Measurements from ENCODE around the gene ACTR6. TPM values are rescaled to one million over a fixed set of nuclear protein-coding genes. Genes with fewer than 3 reads are reported as not detected.
A peak's percentile ranks its signal among the peaks of the same experiment; 100 is the strongest.

The ACTR6 gene
- total and polyA plus RNA-seq, 9 of the 15 experiments (the other 6 are each of a cell fraction or from before 2014, with no cell fraction given), result 26.1 to 109 (median 70.9) TPM

GRCh38 chr12:100169345-100169744 lies 31.3 kb upstream of the ACTR6 start:
- Histone ChIP-seq H3K36me3 (ENCODE audit: control insufficient read depth, insufficient read depth, low read length) (no peaks in the 10 kb centered on the region), H3K9ac (ENCODE audit: insufficient read depth in 1 of 2, low read depth in 2 of 2, low read length in 2 of 2) (no peak overlapping the region), H3K79me2 (ENCODE audit: control insufficient read depth, insufficient read depth, low read length) (no peaks in the 10 kb centered on the region), H4K20me1 (replicated peaks; ENCODE audit: control insufficient read depth, insufficient read depth, low read length) (no peaks in the 10 kb centered on the region), H3K9me3 (replicated peaks; ENCODE audit: control insufficient read depth, insufficient read depth, low read depth, low read length) (no peaks in the 10 kb centered on the region), H2AFZ (ENCODE audit: low read depth, low read length) (no peak overlapping the region), H3K4me3 (no peak overlapping the region), H3K27me3 (ENCODE audit: control insufficient read depth in 2 of 2, insufficient read depth in 2 of 2, low read length in 2 of 2) (no peaks in the 10 kb centered on the region), H3K4me1 (replicated peaks in 1 of 2; ENCODE audit: control insufficient read depth in 2 of 2, insufficient read depth in 2 of 2, low read length in 2 of 2) (peaks cover 0 to 5% of the 10 kb centered on the region in 2 experiments; a peak in 1 of 5 replicates), H3K9me1 (ENCODE audit: control insufficient read depth, insufficient read depth, low read length) (no peaks in the 10 kb centered on the region), H3K4me2 (ENCODE audit: insufficient read depth, low read length) (no peak overlapping the region), H3K27ac (ENCODE audit: extremely low read depth, low read depth, low read length) (no peak overlapping the region)
- CTCF ChIA-PET (ENCODE audit: low intra/inter-chr PET ratio), result no interaction called here
- intact Hi-C loops (cut with micrococcal nuclease), result no loop called here
- TF ChIP-seq NRF1 (conservative IDR thresholded peaks at IDR 0.05 in 1 of 2, IDR thresholded peaks at IDR 0.05 in 1 of 2) (no peak), CEBPG (CRISPR knock-in tag; IDR thresholded peaks at IDR 0.05) (no peak), CEBPG (tag; conservative IDR thresholded peaks at IDR 0.05 in 1 of 2, IDR thresholded peaks at IDR 0.05 in 1 of 2) (peak in 1 of 2 experiments; percentile 74; a peak in 2 of 4 replicates), CEBPB (tag; IDR thresholded peaks at IDR 0.05) (peak; percentile 63; the same call in 1 of the 2 replicates)
- FAIRE-seq, result no peak
- POLR2A ChIA-PET, result interaction anchor here (0.7 to 1.1 kb wide), 2 partner anchors 23 to 74 kb away, joined by 3 to 4 read pairs; no protein-coding TSS in a partner anchor
- no TSS peak for BruUV-seq (replicated peaks)
- WGBS (ENCODE audit: insufficient coverage, low coverage, missing lambda C conversion rate), result 81% methylated on average over 9 of the region's 9 CpGs
- DNase-seq (ENCODE audit: extremely low read depth in 1 of 4, low spot score in 3 of 4), result no peak
- no peak for ATAC-seq
- in situ Hi-C loops (cut with MboI), result no loop called here

- H3K36me3 ChIP-seq (ENCODE audit: control insufficient read depth, insufficient read depth, low read length), result peaks cover 1% of the 10 kb centered on the region; the same call in 1 of the 3 replicates
- POLR2A ChIA-PET, result interaction anchor here (0.7 kb wide), 1 partner anchor 9 kb away, joined by 3 read pairs; no protein-coding TSS in a partner anchor
- TF ChIP-seq PTBP1 (IDR thresholded peaks at IDR 0.05; ENCODE audit: low read depth, low read length) (no peak), ATF4 (CRISPR knock-in tag; IDR thresholded peaks at IDR 0.05) (no peak), ZBTB9 (CRISPR knock-in tag; IDR thresholded peaks at IDR 0.05) (no peak), FOXP1 (CRISPR knock-in tag; IDR thresholded peaks at IDR 0.05) (no peak), NELFE (IDR thresholded peaks at IDR 0.05; ENCODE audit: insufficient read depth, insufficient read length) (no peak), ZNF282 (CRISPR knock-in tag; IDR thresholded peaks at IDR 0.05) (no peak), PYGO2 (tag; IDR thresholded peaks at IDR 0.05) (no peak), SMARCB1 (IDR thresholded peaks at IDR 0.05; ENCODE audit: insufficient read length, low read depth) (no peak), DDX20 (tag; IDR thresholded peaks at IDR 0.05; ENCODE audit: low read depth) (no peak), ZNF79 (CRISPR knock-in tag; IDR thresholded peaks at IDR 0.05; ENCODE audit: low read depth) (no peak), NR2F6 (CRISPR knock-in tag; IDR thresholded peaks at IDR 0.05) (no peak)
Measured at GRCh38 chr12:100170313-100170858, 30.2 kb upstream of the ACTR6 start.

More at GRCh38 chr12:100170313-100170858, 30.2 kb upstream of the ACTR6 start:
- H3K4me1 ChIP-seq (replicated peaks in 1 of 2; ENCODE audit: control insufficient read depth in 2 of 2, insufficient read depth in 2 of 2, low read length in 2 of 2), result peaks cover 0 to 5% of the 10 kb centered on the region in 2 experiments; a peak in 1 of 5 replicates
- no peaks in the 10 kb centered on the region for H3K9me3 ChIP-seq (replicated peaks; ENCODE audit: control insufficient read depth, insufficient read depth, low read depth, low read length)
- no peak overlapping the region for H3K27ac ChIP-seq (ENCODE audit: extremely low read depth, low read depth, low read length)
- ATAC-seq, result no peak
- intact Hi-C loops (cut with micrococcal nuclease) (no loop called here), in situ Hi-C loops (cut with MboI) (no loop called here)
- H3K4me2 ChIP-seq (ENCODE audit: insufficient read depth, low read length), result no peak overlapping the region
- H3K4me3 ChIP-seq, result no peak overlapping the region
- no peak overlapping the region for H2AFZ ChIP-seq (ENCODE audit: low read depth, low read length)
- H3K9ac ChIP-seq (ENCODE audit: insufficient read depth in 1 of 2, low read depth in 2 of 2, low read length in 2 of 2), result peak overlapping the region in 1 of 2 experiments; percentile 52; a peak in 1 of 4 replicates
- FAIRE-seq, result no peak
- no peaks in the 10 kb centered on the region for H3K79me2 ChIP-seq (ENCODE audit: control insufficient read depth, insufficient read depth, low read length)
- no peak for DNase-seq (ENCODE audit: extremely low read depth in 1 of 4, low spot score in 3 of 4)
- H3K27me3 ChIP-seq (ENCODE audit: control insufficient read depth in 2 of 2, insufficient read depth in 2 of 2, low read length in 2 of 2), result no peaks in the 10 kb centered on the region
- CTCF ChIA-PET (ENCODE audit: low intra/inter-chr PET ratio), result no interaction called here
- H4K20me1 ChIP-seq (replicated peaks; ENCODE audit: control insufficient read depth, insufficient read depth, low read length), result no peaks in the 10 kb centered on the region
- H3K9me1 ChIP-seq (ENCODE audit: control insufficient read depth, insufficient read depth, low read length), result no peaks in the 10 kb centered on the region
- WGBS (ENCODE audit: insufficient coverage, low coverage, missing lambda C conversion rate), result 64% methylated on average over 3 of the region's 7 CpGs
- no TSS peak for BruUV-seq (replicated peaks)

Data from K562 (cell line).